ENCODE results near the gene PCDHB10. TPM values are rescaled to one million over a fixed set of nuclear protein-coding genes. Genes with fewer than 3 reads are reported as not detected.
"Not testable (repeated sequence)": the region's sequence is repeated elsewhere in the genome, so short reads cannot be mapped to it uniquely, and the experiment has no call there.

The PCDHB10 gene
- total RNA-seq, 1 donor from 2014 or later, result not detected

DNA sequence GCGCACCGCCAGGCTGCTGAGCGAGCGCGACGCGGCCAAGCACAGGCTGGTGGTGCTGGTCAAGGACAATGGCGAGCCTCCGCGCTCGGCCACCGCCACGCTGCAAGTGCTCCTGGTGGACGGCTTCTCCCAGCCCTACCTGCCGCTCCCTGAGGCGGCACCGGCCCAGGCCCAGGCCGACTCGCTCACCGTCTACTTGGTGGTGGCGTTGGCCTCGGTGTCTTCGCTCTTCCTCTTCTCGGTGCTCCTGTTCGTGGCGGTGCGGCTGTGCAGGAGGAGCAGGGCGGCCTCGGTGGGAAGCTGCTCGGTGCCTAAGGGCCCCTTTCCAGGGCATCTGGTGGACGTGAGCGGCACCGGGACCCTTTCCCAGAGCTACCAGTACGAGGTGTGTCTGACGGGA is 9.5 kb downstream of the PCDHB10 start:
- H3K4me1 Mint-ChIP-seq; intact Hi-C loops (cut with micrococcal nuclease); H3K27ac Mint-ChIP-seq; DNase-seq; H3K27me3 Mint-ChIP-seq; H3K36me3 Mint-ChIP-seq (ENCODE audit: low read depth); H3K4me3 Mint-ChIP-seq: not testable (repeated sequence)
- H3K9me3 Mint-ChIP-seq, result peaks cover 19% of the 10 kb centered on the region

DNA sequence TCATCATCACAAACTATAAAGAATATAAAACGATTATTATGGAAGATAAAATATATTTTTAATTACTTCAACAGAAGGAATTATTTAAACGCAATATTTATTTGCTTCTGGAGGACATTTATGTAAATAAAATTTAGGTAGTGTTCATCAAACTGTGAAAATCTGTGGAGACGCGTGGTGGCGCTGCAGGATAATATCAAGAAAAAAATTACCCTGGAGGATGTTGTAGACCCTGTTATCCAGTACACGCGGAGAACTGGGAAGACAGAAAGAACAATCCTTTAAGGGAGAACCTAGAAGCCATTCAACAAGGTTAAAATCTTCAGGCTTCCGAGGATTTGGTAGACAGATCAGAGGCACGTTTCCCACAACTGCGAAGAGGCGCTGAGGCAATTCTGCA is 16.3 kb downstream of the PCDHB10 start, which contains the start of gene PCDHB12:
PCDHB12 (plus strand) TSS at position 242 of the 400 bp plus-strand sequence. CDS start 189 bp downstream, outside the sequence.
- no peak for DNase-seq
- intact Hi-C loops (cut with micrococcal nuclease), result no loop called here

DNA sequence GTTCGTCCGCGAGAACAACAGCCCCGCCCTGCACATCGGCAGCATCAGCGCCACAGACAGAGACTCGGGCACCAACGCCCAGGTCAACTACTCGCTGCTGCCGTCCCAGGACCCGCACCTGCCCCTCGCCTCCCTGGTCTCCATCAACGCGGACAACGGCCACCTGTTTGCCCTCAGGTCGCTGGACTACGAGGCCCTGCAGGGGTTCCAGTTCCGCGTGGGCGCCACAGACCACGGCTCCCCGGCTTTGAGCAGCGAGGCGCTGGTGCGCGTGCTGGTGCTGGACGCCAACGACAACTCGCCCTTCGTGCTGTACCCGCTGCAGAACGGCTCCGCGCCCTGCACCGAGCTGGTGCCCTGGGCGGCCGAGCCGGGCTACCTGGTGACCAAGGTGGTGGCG is 18.1 kb downstream of the PCDHB10 start:
- DNase-seq; H3K4me3 Mint-ChIP-seq; H3K27ac Mint-ChIP-seq; H3K27me3 Mint-ChIP-seq; intact Hi-C loops (cut with micrococcal nuclease); H3K4me1 Mint-ChIP-seq; H3K36me3 Mint-ChIP-seq (ENCODE audit: low read depth): not testable (repeated sequence)
- peaks cover 16% of the 10 kb centered on the region for H3K9me3 Mint-ChIP-seq

More for the DNA sequence above, 16.3 kb downstream of the PCDHB10 start, which contains the start of gene PCDHB12:
- H3K9me3 Mint-ChIP-seq, result peaks cover 5% of the 10 kb centered on the region
- no peak within 1 kb of the TSS for H3K27ac Mint-ChIP-seq
- H3K27me3 Mint-ChIP-seq, result peaks cover 2% of the 10 kb centered on the region
- H3K4me3 Mint-ChIP-seq, result no peak within 1 kb of the TSS
- no peaks in the 10 kb centered on the region for H3K4me1 Mint-ChIP-seq
- H3K36me3 Mint-ChIP-seq (ENCODE audit: low read depth), result no peaks in the 10 kb centered on the region

GRCh38 chr5:141210849-141211248 is 18.7 kb downstream of the PCDHB10 start:
- H3K4me1 Mint-ChIP-seq; H3K27ac Mint-ChIP-seq; H3K36me3 Mint-ChIP-seq (ENCODE audit: low read depth); DNase-seq; intact Hi-C loops (cut with micrococcal nuclease); H3K27me3 Mint-ChIP-seq; H3K4me3 Mint-ChIP-seq: not testable (repeated sequence)
- H3K9me3 Mint-ChIP-seq, result peaks cover 16% of the 10 kb centered on the region

DNA sequence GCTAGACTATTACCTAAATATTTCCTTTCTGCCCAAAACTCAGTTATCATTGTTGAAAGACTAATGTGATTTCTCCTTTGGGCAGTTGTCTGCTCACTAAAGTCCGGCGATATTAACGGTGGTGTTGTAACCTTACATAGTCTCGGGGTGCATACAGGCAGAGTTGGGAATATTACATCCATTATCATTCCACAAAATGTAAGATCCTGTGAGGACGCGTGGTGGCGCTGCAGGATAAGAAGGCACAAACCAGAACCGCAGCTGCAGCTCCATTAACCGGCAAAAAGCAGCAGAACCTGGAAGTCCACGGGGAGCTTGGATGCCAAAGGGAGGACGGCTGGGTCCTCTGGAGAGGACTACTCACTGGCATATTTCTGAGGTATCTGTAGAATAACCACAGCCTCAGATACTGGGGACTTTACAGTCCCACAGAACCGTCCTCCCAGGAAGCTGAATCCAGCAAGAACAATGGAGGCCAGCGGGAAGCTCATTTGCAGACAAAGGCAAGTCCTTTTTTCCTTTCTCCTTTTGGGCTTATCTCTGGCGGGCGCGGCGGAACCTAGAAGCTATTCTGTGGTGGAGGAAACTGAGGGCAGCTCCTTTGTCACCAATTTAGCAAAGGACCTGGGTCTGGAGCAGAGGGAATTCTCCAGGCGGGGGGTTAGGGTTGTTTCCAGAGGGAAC is 21.6 kb downstream of the PCDHB10 start, which contains the start of gene PCDHB13:
PCDHB13 (plus strand) TSS at position 264 of the 684 bp plus-strand sequence; CDS start at position 469, 205 bp downstream.
- H3K9me3 Mint-ChIP-seq, result peaks cover 20% of the 10 kb centered on the region
- H3K4me1 Mint-ChIP-seq; H3K4me3 Mint-ChIP-seq; H3K36me3 Mint-ChIP-seq (ENCODE audit: low read depth); H3K27ac Mint-ChIP-seq; DNase-seq; intact Hi-C loops (cut with micrococcal nuclease); H3K27me3 Mint-ChIP-seq: not testable (repeated sequence)

- H3K9me3 Mint-ChIP-seq, result peaks cover 23% of the 10 kb centered on the region
- DNase-seq; H3K27ac Mint-ChIP-seq; H3K4me3 Mint-ChIP-seq; H3K27me3 Mint-ChIP-seq; H3K36me3 Mint-ChIP-seq (ENCODE audit: low read depth); intact Hi-C loops (cut with micrococcal nuclease); H3K4me1 Mint-ChIP-seq: not testable (repeated sequence)
These were observed 22.4 kb downstream of the PCDHB10 start for GRCh38 chr5:141214583-141214982.

GRCh38 chr5:141215504-141215903 is 23.4 kb downstream of the PCDHB10 start:
- H3K27me3 Mint-ChIP-seq; H3K36me3 Mint-ChIP-seq (ENCODE audit: low read depth); H3K27ac Mint-ChIP-seq; H3K4me1 Mint-ChIP-seq; H3K4me3 Mint-ChIP-seq; intact Hi-C loops (cut with micrococcal nuclease); DNase-seq: not testable (repeated sequence)
- peaks cover 25% of the 10 kb centered on the region for H3K9me3 Mint-ChIP-seq

DNA sequence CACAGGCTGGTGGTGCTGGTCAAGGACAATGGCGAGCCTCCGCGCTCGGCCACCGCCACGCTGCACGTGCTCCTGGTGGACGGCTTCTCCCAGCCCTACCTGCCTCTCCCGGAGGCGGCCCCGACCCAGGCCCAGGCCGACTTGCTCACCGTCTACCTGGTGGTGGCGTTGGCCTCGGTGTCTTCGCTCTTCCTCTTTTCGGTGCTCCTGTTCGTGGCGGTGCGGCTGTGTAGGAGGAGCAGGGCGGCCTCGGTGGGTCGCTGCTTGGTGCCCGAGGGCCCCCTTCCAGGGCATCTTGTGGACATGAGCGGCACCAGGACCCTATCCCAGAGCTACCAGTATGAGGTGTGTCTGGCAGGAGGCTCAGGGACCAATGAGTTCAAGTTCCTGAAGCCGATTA is 23.9 kb downstream of the PCDHB10 start:
- H3K9me3 Mint-ChIP-seq, result peaks cover 25% of the 10 kb centered on the region
- H3K27ac Mint-ChIP-seq; H3K36me3 Mint-ChIP-seq (ENCODE audit: low read depth); H3K4me1 Mint-ChIP-seq; H3K27me3 Mint-ChIP-seq; DNase-seq; H3K4me3 Mint-ChIP-seq; intact Hi-C loops (cut with micrococcal nuclease): not testable (repeated sequence)

DNA sequence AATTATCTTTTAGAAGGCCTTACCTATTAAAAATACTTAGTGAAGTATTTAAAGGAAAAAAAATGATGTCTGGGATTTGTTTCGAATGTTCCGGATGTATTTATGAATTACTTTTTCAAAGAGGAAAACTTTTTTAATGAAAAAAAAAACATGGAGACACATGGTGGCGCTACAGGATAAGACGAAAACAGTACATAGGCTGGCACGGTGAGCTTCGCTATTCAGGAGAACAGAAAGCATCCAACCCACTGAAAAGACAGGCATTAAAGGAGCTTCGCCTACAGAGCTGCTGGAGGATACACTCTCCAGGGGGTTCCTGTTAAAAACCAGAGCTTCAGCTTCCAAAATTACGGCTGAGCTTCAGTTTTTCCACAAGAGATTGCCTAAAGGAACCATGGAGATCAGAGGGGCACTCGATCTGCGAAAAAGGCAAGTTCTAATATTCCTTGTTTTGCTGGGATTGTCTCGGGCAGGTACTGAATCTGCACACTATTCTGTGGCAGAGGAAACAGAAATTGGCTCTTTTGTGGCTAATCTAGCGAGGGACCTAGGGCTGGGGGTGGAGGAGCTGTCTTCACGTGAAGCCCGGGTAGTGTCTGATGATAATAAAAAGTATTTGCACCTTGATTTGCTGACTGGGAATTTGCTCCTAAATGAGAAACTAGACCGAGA is 31.1 kb downstream of the PCDHB10 start, which contains the start of gene PCDHB14:
PCDHB14 (plus strand) TSS at position 232 of the 672 bp plus-strand sequence; CDS start at position 395, 163 bp downstream.
- H3K9me3 Mint-ChIP-seq, result peaks cover 5% of the 10 kb centered on the region
- no peaks in the 10 kb centered on the region for H3K36me3 Mint-ChIP-seq (ENCODE audit: low read depth)
- no peak within 1 kb of the TSS for H3K4me3 Mint-ChIP-seq
- H3K27me3 Mint-ChIP-seq, result no peaks in the 10 kb centered on the region
- no peaks in the 10 kb centered on the region for H3K4me1 Mint-ChIP-seq
- DNase-seq, result no peak
- no peak within 1 kb of the TSS for H3K27ac Mint-ChIP-seq
- intact Hi-C loops (cut with micrococcal nuclease), result no loop called here

GRCh38 chr5:141224844-141225243 is 32.7 kb downstream of the PCDHB10 start:
- H3K4me1 Mint-ChIP-seq; H3K27ac Mint-ChIP-seq; H3K9me3 Mint-ChIP-seq; intact Hi-C loops (cut with micrococcal nuclease); H3K36me3 Mint-ChIP-seq (ENCODE audit: low read depth); DNase-seq; H3K27me3 Mint-ChIP-seq; H3K4me3 Mint-ChIP-seq: not testable (repeated sequence)

GRCh38 chr5:141225421-141225820 is 33.3 kb downstream of the PCDHB10 start:
- H3K36me3 Mint-ChIP-seq (ENCODE audit: low read depth); H3K9me3 Mint-ChIP-seq; H3K4me3 Mint-ChIP-seq; intact Hi-C loops (cut with micrococcal nuclease); H3K4me1 Mint-ChIP-seq; DNase-seq; H3K27ac Mint-ChIP-seq; H3K27me3 Mint-ChIP-seq: not testable (repeated sequence)

DNA sequence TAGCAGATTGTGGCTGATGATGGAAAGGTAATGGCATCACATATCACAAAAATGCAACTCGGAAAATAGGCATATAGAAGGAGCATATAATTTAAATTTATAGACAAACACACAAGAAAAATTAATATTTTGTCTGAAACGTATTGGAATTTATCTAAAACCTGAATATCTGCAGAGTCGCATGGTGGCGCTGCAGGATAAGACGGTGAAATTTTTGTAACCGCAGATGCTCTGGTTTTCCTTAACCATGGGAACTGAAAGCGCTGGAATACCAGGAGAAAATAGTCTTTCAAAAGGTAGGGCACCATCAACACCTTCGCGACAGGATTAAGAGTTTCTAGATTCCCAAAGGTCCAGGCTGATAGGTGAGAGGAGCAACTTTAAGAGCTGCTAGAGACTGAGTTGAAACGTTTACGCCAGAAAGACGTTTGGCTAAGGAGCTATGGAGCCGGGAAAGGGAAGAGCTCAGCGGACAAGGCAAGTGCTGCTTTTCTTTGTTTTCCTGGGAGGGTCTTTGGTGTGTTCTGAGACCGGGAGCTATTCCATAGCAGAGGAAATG is 42.0 kb downstream of the PCDHB10 start:
- Mint-ChIP-seq H3K36me3 (ENCODE audit: low read depth) (no peaks in the 10 kb centered on the region), H3K4me1 (no peaks in the 10 kb centered on the region), H3K9me3 (peaks cover 14% of the 10 kb centered on the region), H3K27ac (no peak overlapping the region), H3K27me3 (peaks cover 3% of the 10 kb centered on the region), H3K4me3 (no peak overlapping the region)
- intact Hi-C loops (cut with micrococcal nuclease), result no loop called here
- DNase-seq, result no peak

GRCh38 chr5:141235922-141236321 is 43.8 kb downstream of the PCDHB10 start:
- intact Hi-C loops (cut with micrococcal nuclease); DNase-seq; H3K27ac Mint-ChIP-seq; H3K36me3 Mint-ChIP-seq (ENCODE audit: low read depth); H3K4me3 Mint-ChIP-seq; H3K27me3 Mint-ChIP-seq; H3K4me1 Mint-ChIP-seq: not testable (repeated sequence)
- peaks cover 19% of the 10 kb centered on the region for H3K9me3 Mint-ChIP-seq

Measured in activated CD4-positive, alpha-beta T cell treated with anti-CD3 and anti-CD28 coated beads, Interleukin-2, amount 10 ng/mL, durations not matched to agents 24 days and 14 days (primary cell).